Activated CD4-positive, alpha-beta T cell treated with anti-CD3 and anti-CD28 coated beads, Interleukin-2, amount 10 ng/mL, durations not matched to agents 7 days and 5 days (primary cell): ENCODE results near the gene LFNG. TPM values are rescaled to one million over a fixed set of nuclear protein-coding genes. Genes with fewer than 3 reads are reported as not detected.
A peak's percentile ranks its signal among the peaks of the same experiment; 100 is the strongest.

Experiments used
- CTCF ChIA-PET: fragments of 350-600 bp; sonication (Branson Sonifier 250); formaldehyde crosslinking; loops from one replicate; lab custom pipeline; 2021; ENCODE audit warnings: antibody characterized with exemption; lab: Charles Lee
- POLR2A ChIA-PET: fragments of 350-600 bp; sonication (Branson Sonifier 250); formaldehyde crosslinking; loops from one replicate; lab custom pipeline; 2021; ENCODE audit warnings: antibody characterized with exemption; lab: Charles Lee
- DNase-seq: peaks from one replicate; pipeline ENCODE4 v3.0.0-alpha.2; 2020
- H3K27ac Mint-ChIP-seq: one replicate; pipeline ENCODE4 v1.8.0; 2021; ENCODE audit warnings: mild to moderate bottlenecking, moderate library complexity, mixed read lengths
- H3K27me3 Mint-ChIP-seq: one replicate; pipeline ENCODE4 v1.8.0; 2021; ENCODE audit warnings: mixed read lengths
- H3K36me3 Mint-ChIP-seq: one replicate; pipeline ENCODE4 v1.8.0; 2021; ENCODE audit warnings: low read depth, mixed read lengths
- H3K4me1 Mint-ChIP-seq: one replicate; pipeline ENCODE4 v1.8.0; 2021; ENCODE audit warnings: mixed read lengths
- H3K4me3 Mint-ChIP-seq: one replicate; pipeline ENCODE4 v1.8.0; 2021; ENCODE audit warnings: mild to moderate bottlenecking, moderate library complexity, mixed read lengths
- H3K9me3 Mint-ChIP-seq: one replicate; pipeline ENCODE4 v1.8.0; 2021; ENCODE audit warnings: mixed read lengths
- total RNA-seq, 2 experiments: library from RNA; stranded (reverse); gene quantifications; one replicate each; pipeline ENCODE4 v1.2.3, GENCODE V29; 2021

Gene LFNG
- total RNA-seq, 2 experiments from 2014 or later = 93.3 to 109 TPM

- Mint-ChIP-seq H3K4me3 (no peak overlapping the region), H3K9me3 (no peaks in the 10 kb centered on the region), H3K4me1 (no peaks in the 10 kb centered on the region), H3K27me3 (peaks cover 9% of the 10 kb centered on the region), H3K27ac (no peak overlapping the region), H3K36me3 (no peaks in the 10 kb centered on the region)
- POLR2A ChIA-PET = no interaction called here
- CTCF ChIA-PET = interaction anchor here (1.2 to 1.9 kb wide), 3 partner anchors 12 to 210 kb away, joined by 3 to 6 read pairs (median 5); no protein-coding TSS in a partner anchor
- DNase-seq = no peak
Measured at GRCh38 chr7:2499719-2500430, 19.7 kb upstream of the LFNG start.

DNA sequence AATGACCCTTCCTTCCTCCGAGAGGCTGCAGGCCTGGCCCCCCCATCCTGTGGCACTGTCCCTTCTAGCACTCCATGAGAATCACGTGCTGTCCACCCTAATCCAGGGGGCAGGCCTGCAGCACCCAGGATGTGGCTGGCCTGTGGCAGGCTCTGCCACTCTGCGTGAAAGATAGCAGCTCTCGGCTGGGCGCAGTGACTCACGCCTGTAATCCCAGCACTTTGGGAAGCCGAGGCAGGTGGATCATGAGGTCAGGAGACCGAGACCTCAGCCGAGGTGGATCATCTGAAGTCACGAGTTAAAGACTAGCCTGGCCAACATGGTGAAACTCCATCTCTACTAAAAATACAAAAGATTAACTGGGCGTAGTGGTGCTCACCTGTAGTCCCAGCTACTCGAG lies 18.9 kb upstream of the LFNG start:
- H3K36me3 Mint-ChIP-seq = no peaks in the 10 kb centered on the region
- peaks cover 9% of the 10 kb centered on the region for H3K27me3 Mint-ChIP-seq
- H3K4me1 Mint-ChIP-seq = no peaks in the 10 kb centered on the region
- CTCF ChIA-PET = interaction anchor here (1.9 to 2.2 kb wide), 2 partner anchors 10 to 209 kb away, joined by 5 to 8 read pairs; no protein-coding TSS in a partner anchor
- no peak overlapping the region for H3K4me3 Mint-ChIP-seq
- no peak for DNase-seq
- no peaks in the 10 kb centered on the region for H3K9me3 Mint-ChIP-seq
- H3K27ac Mint-ChIP-seq = no peak overlapping the region
- POLR2A ChIA-PET = no interaction called here

DNA sequence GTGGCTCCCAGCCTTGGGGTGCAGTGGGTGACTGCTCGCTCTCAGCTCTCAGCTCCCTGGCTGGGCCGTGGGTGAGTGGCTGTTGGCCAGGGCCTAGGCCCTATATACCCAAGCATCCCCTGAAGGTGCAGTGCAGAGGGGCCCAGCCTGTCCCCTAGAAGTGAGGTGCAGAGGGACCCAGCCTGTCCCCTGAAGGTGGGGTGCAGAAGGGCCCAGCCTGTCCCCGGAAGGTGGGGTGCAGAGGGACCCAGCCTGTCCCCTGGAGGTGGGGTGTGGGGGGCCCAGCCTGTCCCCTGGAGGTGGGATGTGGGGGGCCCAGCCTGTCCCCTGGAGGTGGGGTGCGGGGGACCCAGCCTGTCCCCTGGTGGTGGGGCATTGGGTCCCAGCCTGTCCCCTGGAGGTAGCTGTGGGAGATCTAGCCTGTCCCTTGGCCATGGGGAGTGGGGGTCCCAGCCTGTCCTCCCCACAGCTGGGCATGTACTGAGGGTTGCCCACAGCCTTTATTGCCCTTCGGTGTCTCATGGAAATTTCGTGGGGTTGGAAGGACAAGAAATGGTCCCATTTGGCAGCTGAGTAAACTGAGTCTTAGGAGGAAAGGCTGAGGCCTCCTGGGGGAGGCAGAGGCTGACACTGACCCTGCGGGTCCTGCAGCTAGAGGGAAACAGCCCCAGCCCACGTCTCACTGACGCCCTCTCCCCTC lies 17.5 kb upstream of the LFNG start:
- Mint-ChIP-seq H3K4me3 (no peak overlapping the region), H3K9me3 (no peaks in the 10 kb centered on the region), H3K27me3 (peaks cover 8% of the 10 kb centered on the region), H3K4me1 (peaks cover 3% of the 10 kb centered on the region), H3K27ac (no peak overlapping the region), H3K36me3 (no peaks in the 10 kb centered on the region)
- ChIA-PET CTCF (interaction anchor here (0.7 to 2.2 kb wide), 4 partner anchors 8 to 61 kb away, joined by 3 to 8 read pairs (median 4); no protein-coding TSS in a partner anchor), POLR2A (no interaction called here)
- no peak for DNase-seq

GRCh38 chr7:2502647-2502966 lies 17.0 kb upstream of the LFNG start:
- ChIA-PET POLR2A (no interaction called here), CTCF (interaction anchor here (1.3 to 2.2 kb wide), 3 partner anchors 8 to 33 kb away, joined by 3 to 8 read pairs (median 3); no protein-coding TSS in a partner anchor)
- Mint-ChIP-seq H3K27me3 (peaks cover 2% of the 10 kb centered on the region), H3K36me3 (no peaks in the 10 kb centered on the region), H3K9me3 (no peaks in the 10 kb centered on the region), H3K4me1 (peaks cover 3% of the 10 kb centered on the region), H3K4me3 (no peak overlapping the region), H3K27ac (no peak overlapping the region)
- no peak for DNase-seq

GRCh38 chr7:2503056-2503941 lies 16.3 kb upstream of the LFNG start:
- Mint-ChIP-seq H3K27me3 (peaks cover 2% of the 10 kb centered on the region), H3K4me3 (no peak overlapping the region), H3K4me1 (peaks cover 8% of the 10 kb centered on the region), H3K27ac (no peak overlapping the region), H3K36me3 (no peaks in the 10 kb centered on the region), H3K9me3 (no peaks in the 10 kb centered on the region)
- CTCF ChIA-PET = interaction anchor here (0.6 to 2.2 kb wide), 5 partner anchors 7 to 248 kb away, joined by 3 to 8 read pairs (median 3); no protein-coding TSS in a partner anchor
- DNase-seq = no peak
- POLR2A ChIA-PET = no interaction called here

DNA sequence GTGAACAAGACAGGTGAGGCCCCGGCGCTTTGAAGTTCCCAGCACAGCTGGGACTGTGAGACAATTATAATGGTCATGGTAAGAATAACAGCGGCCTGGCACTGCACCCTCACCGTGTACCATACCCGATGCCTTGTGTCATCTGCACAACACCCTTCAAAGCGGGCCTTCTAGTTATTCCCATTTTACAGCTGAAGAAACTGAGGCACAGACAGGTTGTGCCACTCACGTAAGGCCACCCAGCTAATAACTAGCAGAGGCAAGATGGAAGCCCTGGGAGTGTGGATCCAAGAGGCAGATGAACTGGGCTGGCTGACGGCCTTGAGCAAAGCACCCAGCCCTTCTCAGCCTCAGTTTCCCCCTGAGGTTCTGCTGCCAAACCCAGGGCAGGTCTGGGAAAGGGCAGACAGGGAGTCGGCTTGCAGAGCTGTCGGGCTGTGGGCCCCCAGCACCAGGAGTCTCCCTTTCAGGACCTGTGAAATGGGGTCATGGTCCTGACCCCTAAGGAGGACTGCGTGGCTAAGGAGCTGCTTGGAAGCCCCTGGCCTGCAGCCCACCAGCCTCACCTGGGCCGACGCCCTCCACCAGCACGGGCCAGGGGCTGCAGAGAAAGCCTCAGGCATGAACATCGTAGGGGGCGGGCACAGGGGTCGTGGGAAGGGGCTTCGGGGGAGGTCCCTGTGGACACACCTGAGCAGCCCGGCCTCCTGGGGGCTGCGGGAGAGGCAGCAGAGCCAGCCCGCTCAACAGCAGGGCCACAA lies 15.3 kb upstream of the LFNG start:
- ChIA-PET CTCF (interaction anchor here (1.3 to 1.7 kb wide), 2 partner anchors 12 to 35 kb away, joined by 3 read pairs; no protein-coding TSS in a partner anchor), POLR2A (no interaction called here)
- peaks cover 18% of the 10 kb centered on the region for H3K4me1 Mint-ChIP-seq
- no peak overlapping the region for H3K4me3 Mint-ChIP-seq
- H3K27me3 Mint-ChIP-seq = peaks cover 2% of the 10 kb centered on the region
- H3K9me3 Mint-ChIP-seq = no peaks in the 10 kb centered on the region
- no peak overlapping the region for H3K27ac Mint-ChIP-seq
- DNase-seq = no peak
- no peaks in the 10 kb centered on the region for H3K36me3 Mint-ChIP-seq

DNA sequence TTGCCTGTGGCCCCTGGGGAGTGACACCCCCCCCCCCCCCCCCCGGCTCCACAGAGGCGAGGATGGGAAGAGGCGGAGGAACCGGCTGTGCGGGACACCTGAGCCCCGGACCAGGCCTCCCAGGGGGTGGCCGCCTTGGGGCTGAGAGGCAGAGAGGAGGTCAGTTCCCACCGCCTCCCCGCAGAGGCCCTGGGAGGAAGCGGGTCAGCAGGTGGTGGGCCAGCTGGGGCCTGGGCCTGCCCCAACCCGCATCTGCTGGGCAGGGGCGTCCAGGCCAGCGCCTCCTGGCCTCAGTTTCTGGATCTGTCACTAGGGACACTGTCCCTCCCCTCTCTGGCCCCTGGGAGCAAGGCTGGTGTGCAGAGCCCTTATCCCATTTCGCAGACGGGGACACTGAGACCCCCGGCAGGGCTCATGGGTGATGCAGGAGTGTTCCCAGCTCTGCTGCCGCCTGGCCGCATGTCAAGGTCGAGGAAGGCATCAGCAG lies 14.6 kb upstream of the LFNG start:
- H3K4me1 Mint-ChIP-seq = peaks cover 24% of the 10 kb centered on the region
- POLR2A ChIA-PET = no interaction called here

GRCh38 chr7:2505401-2505800 lies 14.2 kb upstream of the LFNG start:
- Mint-ChIP-seq H3K4me3 (no peak overlapping the region), H3K4me1 (peaks cover 29% of the 10 kb centered on the region), H3K27ac (no peak overlapping the region), H3K27me3 (peaks cover 2% of the 10 kb centered on the region), H3K9me3 (no peaks in the 10 kb centered on the region), H3K36me3 (no peaks in the 10 kb centered on the region)
- ChIA-PET POLR2A (no interaction called here), CTCF (no interaction called here)
- no peak for DNase-seq

More for the DNA sequence above, 14.6 kb upstream of the LFNG start:
- H3K27me3 Mint-ChIP-seq = peaks cover 2% of the 10 kb centered on the region
- H3K36me3 Mint-ChIP-seq = no peaks in the 10 kb centered on the region
- CTCF ChIA-PET = no interaction called here
- DNase-seq = no peak
- no peak overlapping the region for H3K4me3 Mint-ChIP-seq
- H3K9me3 Mint-ChIP-seq = no peaks in the 10 kb centered on the region
- H3K27ac Mint-ChIP-seq = no peak overlapping the region

GRCh38 chr7:2507208-2507916 lies 12.2 kb upstream of the LFNG start:
- no peak overlapping the region for H3K4me3 Mint-ChIP-seq
- DNase-seq = no peak
- no peaks in the 10 kb centered on the region for H3K27me3 Mint-ChIP-seq
- H3K9me3 Mint-ChIP-seq = no peaks in the 10 kb centered on the region
- peaks cover 48% of the 10 kb centered on the region for H3K4me1 Mint-ChIP-seq
- POLR2A ChIA-PET = no interaction called here
- CTCF ChIA-PET = interaction anchor here (1.6 to 2.7 kb wide), 3 partner anchors 13 to 203 kb away, joined by 4 to 6 read pairs (median 6); no protein-coding TSS in a partner anchor
- peak overlapping the region; percentile 92 for H3K27ac Mint-ChIP-seq
- no peaks in the 10 kb centered on the region for H3K36me3 Mint-ChIP-seq

GRCh38 chr7:2507917-2508306 lies 11.7 kb upstream of the LFNG start:
- Mint-ChIP-seq H3K36me3 (no peaks in the 10 kb centered on the region), H3K27ac (peak overlapping the region; percentile 92), H3K4me1 (peaks cover 53% of the 10 kb centered on the region)

More at GRCh38 chr7:2507917-2508306, 11.7 kb upstream of the LFNG start:
- ChIA-PET CTCF (interaction anchor here (1.4 to 2.7 kb wide), 4 partner anchors 10 to 203 kb away, joined by 3 to 6 read pairs (median 5); no protein-coding TSS in a partner anchor), POLR2A (no interaction called here)
- no peaks in the 10 kb centered on the region for H3K27me3 Mint-ChIP-seq
- H3K9me3 Mint-ChIP-seq = no peaks in the 10 kb centered on the region
- DNase-seq = no peak
- no peak overlapping the region for H3K4me3 Mint-ChIP-seq
